ENCODE measurements around the gene SSTR3.

SSTR3 gene

GRCh38 chr22:37198258-37199102 lies 13.8 kb downstream of the SSTR3 start:
- Histone ChIP-seq H3K27me3 (no peaks in the 10 kb centered on the region), H3K4me1 (peaks cover 7 to 34% (median 24%) of the 10 kb centered on the region in 4 donors), H3K9me3 (no peaks in the 10 kb centered on the region), H3K36me3 (no peaks in the 10 kb centered on the region), H3K4me3 (peak overlapping the region; percentile 61 to 68), H3K27ac (peak overlapping the region; percentile 84 to 87)
- DNase-seq: peak; percentile 75 to 91
- peak; percentile 57 to 93 for TF ChIP-seq CTCF (IDR thresholded peaks at IDR 0.05)
- intact Hi-C loops (cut with DNase I; ENCODE audit: low total_unique reads): no loop called here

DNA sequence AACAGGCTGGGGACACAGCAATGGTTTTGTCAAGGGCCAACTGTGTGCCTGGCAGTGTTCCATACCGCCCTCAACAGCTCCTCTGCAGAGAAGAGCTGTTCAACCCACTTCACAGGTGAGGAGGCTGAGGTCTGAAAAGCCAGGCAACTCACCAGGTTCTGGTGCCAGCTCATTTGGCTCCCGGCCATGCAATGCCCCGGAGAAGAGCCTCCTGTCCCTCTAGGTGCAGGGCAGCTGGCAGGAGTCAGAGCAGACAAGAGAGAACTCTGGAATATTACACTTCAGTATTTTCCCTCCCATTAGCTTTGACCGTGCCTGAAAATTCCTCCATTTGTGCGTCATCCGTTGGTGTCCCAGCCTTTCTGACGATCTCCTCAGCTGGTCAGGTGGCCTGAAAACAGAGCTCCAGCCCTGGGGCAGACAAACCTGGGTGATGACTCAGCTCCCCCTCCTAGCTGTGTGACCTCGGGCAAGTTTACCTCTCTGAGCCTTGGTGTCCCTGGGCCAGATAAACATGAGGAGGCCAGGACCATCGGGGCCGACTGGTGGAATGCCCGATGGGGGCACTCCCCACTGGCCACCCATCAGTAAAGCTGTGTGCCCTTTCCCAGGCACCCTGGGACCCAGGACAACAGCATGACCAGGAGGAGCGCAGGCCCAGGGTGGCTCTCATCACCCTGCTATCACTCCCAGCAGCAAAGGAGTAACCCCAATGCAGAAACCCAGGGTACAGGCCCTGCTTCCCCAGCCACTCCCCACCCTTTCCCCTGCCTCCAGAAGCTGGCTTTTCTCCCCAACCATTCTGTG lies 14.6 kb downstream of the SSTR3 start:
- intact Hi-C loops (cut with DNase I; ENCODE audit: low total_unique reads): no loop called here
- Histone ChIP-seq H3K27me3 (no peaks in the 10 kb centered on the region), H3K27ac (peak overlapping the region; percentile 84 to 87), H3K4me3 (peak overlapping the region; percentile 61 to 68), H3K36me3 (no peaks in the 10 kb centered on the region), H3K9me3 (no peaks in the 10 kb centered on the region), H3K4me1 (peaks cover 7 to 34% (median 24%) of the 10 kb centered on the region in 4 donors)
- no peak for TF ChIP-seq CTCF (IDR thresholded peaks at IDR 0.05)
- peak; percentile 39 to 77 for DNase-seq

DNA sequence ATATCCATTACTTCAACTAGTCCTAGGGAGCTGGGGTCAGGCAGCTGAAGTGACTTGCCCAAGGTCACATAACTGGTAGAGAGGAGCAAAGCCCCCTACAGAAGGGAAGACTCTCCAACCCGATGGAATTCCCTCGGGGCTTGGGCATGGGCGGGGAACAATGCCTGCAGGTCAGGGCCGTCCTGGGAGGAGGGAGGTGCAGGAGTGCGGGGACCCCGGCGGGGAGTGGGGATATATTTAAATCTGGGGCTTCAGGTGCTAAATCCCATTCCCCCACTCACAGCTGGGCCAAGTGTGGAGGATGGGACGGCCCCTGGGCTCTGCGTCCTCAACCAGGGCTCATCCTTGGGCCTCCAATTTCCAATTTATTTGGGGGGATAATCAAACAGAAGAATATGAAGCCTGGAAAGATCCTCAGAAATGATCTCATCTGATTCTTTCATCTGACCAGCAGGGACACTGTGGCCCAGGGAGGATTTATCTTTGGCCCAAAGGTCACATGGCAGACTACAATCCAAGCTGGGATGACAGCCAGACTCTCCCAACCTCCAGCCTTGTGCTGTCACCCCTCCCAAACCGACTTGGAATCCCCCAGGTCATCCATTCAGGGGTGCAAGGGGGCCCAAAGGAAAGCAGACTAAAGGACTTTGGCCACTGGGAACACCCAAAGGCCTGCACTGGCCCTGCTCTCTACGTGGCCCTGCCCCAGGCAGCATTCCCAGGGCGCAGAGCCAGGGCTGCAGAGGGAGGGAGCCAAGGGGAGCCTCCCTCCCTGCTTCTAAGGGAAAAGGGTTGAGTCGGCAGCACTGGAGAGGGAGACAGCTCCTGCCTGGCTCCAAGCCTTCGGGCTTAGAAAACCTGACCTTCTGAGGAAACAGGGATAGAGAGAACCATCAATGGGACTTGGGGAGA lies 15.5 kb downstream of the SSTR3 start:
- intact Hi-C loops (cut with DNase I; ENCODE audit: low total_unique reads): no loop called here
- Histone ChIP-seq H3K4me3 (no peak overlapping the region), H3K36me3 (no peaks in the 10 kb centered on the region), H3K27ac (peak overlapping the region; percentile 84 to 87), H3K9me3 (no peaks in the 10 kb centered on the region), H3K27me3 (no peaks in the 10 kb centered on the region), H3K4me1 (peaks cover 7 to 34% (median 24%) of the 10 kb centered on the region in 4 donors)
- peak in 1 of 2 experiments; percentile 20 for TF ChIP-seq CTCF (IDR thresholded peaks at IDR 0.05)
- peak; percentile 86 to 93 for DNase-seq

- TF ChIP-seq CTCF (IDR thresholded peaks at IDR 0.05): no peak
- Histone ChIP-seq H3K9me3 (no peaks in the 10 kb centered on the region), H3K27ac (no peak overlapping the region), H3K4me3 (no peak overlapping the region), H3K36me3 (no peaks in the 10 kb centered on the region), H3K4me1 (peaks cover 7 to 34% (median 24%) of the 10 kb centered on the region in 4 donors), H3K27me3 (no peaks in the 10 kb centered on the region)
- intact Hi-C loops (cut with DNase I; ENCODE audit: low total_unique reads): no loop called here
- peak; percentile 17 to 32 for DNase-seq
These were observed 16.4 kb downstream of the SSTR3 start for GRCh38 chr22:37195921-37196320.

- Histone ChIP-seq H3K4me3 (no peak overlapping the region), H3K27me3 (no peaks in the 10 kb centered on the region), H3K27ac (no peak overlapping the region), H3K4me1 (peaks cover 7 to 32% (median 22%) of the 10 kb centered on the region in 4 donors), H3K36me3 (no peaks in the 10 kb centered on the region), H3K9me3 (no peaks in the 10 kb centered on the region)
- TF ChIP-seq CTCF (IDR thresholded peaks at IDR 0.05): no peak
- intact Hi-C loops (cut with DNase I; ENCODE audit: low total_unique reads): no loop called here
- DNase-seq: no peak
These were observed 17.5 kb downstream of the SSTR3 start for GRCh38 chr22:37194750-37195149.

Data from tibial artery (tissue), 4 donors.